ENCODE data around the gene FOXP1.

- TF ChIP-seq CTCF (IDR thresholded peaks at IDR 0.05): no peak
- TF ChIP-seq EP300 (IDR thresholded peaks at IDR 0.05): no peak
Observed at GRCh38 chr3:71101014-71101413, 482.5 kb downstream of the FOXP1 start.

Measured in esophagus muscularis mucosa (tissue), 3 donors.